NB4 (cell line): ENCODE measurements around the gene GNG13.

ENCODE experiments used
- TF ChIP-seq, protein P1 (sequence below): IDR thresholded peaks from one replicate; pipeline ENCODE4 v1.5.1; 2012; ENCODE audit warnings: low read depth, low read length
- TF ChIP-seq, protein P2 (sequence below): IDR thresholded peaks from 2 replicates; pipeline ENCODE4 v1.6.1; 2011; ENCODE audit warnings: low read depth, low read length

- TF ChIP-seq, protein P1, sequence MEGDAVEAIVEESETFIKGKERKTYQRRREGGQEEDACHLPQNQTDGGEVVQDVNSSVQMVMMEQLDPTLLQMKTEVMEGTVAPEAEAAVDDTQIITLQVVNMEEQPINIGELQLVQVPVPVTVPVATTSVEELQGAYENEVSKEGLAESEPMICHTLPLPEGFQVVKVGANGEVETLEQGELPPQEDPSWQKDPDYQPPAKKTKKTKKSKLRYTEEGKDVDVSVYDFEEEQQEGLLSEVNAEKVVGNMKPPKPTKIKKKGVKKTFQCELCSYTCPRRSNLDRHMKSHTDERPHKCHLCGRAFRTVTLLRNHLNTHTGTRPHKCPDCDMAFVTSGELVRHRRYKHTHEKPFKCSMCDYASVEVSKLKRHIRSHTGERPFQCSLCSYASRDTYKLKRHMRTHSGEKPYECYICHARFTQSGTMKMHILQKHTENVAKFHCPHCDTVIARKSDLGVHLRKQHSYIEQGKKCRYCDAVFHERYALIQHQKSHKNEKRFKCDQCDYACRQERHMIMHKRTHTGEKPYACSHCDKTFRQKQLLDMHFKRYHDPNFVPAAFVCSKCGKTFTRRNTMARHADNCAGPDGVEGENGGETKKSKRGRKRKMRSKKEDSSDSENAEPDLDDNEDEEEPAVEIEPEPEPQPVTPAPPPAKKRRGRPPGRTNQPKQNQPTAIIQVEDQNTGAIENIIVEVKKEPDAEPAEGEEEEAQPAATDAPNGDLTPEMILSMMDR: no peak
- TF ChIP-seq, protein P2, sequence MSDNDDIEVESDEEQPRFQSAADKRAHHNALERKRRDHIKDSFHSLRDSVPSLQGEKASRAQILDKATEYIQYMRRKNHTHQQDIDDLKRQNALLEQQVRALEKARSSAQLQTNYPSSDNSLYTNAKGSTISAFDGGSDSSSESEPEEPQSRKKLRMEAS: no peak
These were observed 4.0 kb downstream of the GNG13 start for GRCh38 chr16:796296-797119.
